Measurements from ENCODE around the gene SCAI.

The SCAI gene

DNA sequence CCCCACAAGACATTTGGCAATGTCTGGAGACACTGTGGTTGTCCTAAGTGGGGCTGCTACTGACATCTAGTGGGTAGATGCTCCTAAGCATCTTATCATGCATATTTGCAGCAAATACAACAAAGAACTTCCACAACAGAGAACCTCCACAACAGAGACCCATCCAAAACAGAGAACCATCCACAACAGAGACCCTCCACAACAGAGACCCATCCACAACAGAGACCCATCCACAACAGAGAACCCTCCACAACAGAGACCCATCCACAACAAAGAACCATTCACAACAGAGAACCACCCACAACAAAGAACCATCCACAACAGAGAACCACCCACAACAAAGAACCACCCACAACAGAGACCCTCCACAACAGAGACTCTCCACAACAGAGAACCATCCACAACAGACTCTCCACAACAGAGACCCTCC lies 248.6 kb downstream of the SCAI start:
- DNase-seq (ENCODE audit: insufficient read length, low spot score) (no peak), FAIRE-seq (no peak)
- TF ChIP-seq CTCF (IDR thresholded peaks at IDR 0.05; ENCODE audit: insufficient read depth, missing control alignments): peak; percentile 49

DNA sequence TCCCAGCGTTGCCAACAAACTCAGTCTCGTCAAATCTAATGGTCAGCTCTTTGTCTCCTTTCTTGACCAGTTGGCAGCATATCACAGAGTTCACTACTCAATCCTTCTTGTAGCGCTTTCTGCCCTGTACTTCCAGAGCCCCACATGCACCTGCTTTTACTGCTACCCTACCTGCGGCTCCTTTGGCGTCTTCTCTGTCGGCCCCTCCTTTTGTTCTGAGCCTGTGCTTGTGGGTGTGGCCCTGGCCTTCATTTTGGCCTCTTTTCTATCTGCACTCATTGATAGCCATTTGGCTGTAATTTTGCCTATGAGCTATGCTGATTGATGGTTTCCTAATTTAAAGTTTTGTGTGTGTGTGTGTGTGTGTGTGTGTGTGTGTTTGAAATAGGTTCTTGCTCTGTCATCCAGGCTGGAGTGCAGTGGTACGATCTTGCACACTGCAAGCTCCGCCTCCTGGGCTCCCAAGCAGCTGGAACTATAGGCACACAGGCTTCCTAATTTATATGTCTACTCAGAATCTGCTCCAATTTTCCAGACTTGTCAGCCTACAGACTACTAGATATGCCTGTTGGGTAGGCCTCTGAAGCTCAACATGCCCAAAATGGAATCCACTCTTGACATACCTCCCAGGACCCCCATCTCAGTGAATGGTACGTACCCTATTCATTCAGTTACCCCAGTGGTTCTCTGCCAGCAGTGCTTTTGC lies 249.1 kb downstream of the SCAI start:
- TF ChIP-seq CTCF (IDR thresholded peaks at IDR 0.05; ENCODE audit: insufficient read depth, missing control alignments): no peak
- no peak for DNase-seq (ENCODE audit: insufficient read length, low spot score)
- FAIRE-seq: no peak

Measured in D721Med (cell line).